Epithelial cell of proximal tubule (primary cell): ENCODE measurements around the gene AP1AR. TPM values are rescaled to one million over a fixed set of nuclear protein-coding genes. Genes with fewer than 3 reads are reported as not detected.
A peak's percentile ranks its signal among the peaks of the same experiment; 100 is the strongest.

ENCODE experiments used
- DNase-seq: peaks from one replicate; pipeline ENCODE4 v3.0.0-alpha.2; 2011; ENCODE audit warnings: low read depth
- H3K4me3 ChIP-seq: 2 replicates; pipeline ENCODE4 v1.5.1; 2011; ENCODE audit warnings: low read depth, mild to moderate bottlenecking, low read length
- CTCF ChIP-seq: conservative IDR thresholded peaks from 2 replicates; pipeline ENCODE4 v1.5.1; 2012; ENCODE audit warnings: low read depth, mild to moderate bottlenecking, low read length
- total RNA-seq: library from RNA; depleted of rRNA; stranded (reverse); fragments of >200 nt; gene quantifications from 2 replicates; pipeline ENCODE4 v1.2.3, GENCODE V29; 2015

AP1AR gene
- total RNA-seq, 1 donor from 2014 or later, result 19.1 TPM

- no peak for DNase-seq
- TF ChIP-seq CTCF, result no peak
Observed at GRCh38 chr4:112251019-112251643, 19.5 kb downstream of the AP1AR start.

GRCh38 chr4:112252234-112252633 is 20.6 kb downstream of the AP1AR start:
- no peak for TF ChIP-seq CTCF
- H3K4me3 ChIP-seq, result no peak overlapping the region
- no peak for DNase-seq

More at GRCh38 chr4:112251019-112251643, 19.5 kb downstream of the AP1AR start:
- no peak overlapping the region for H3K4me3 ChIP-seq

GRCh38 chr4:112253382-112254000 is 21.9 kb downstream of the AP1AR start:
- TF ChIP-seq CTCF, result no peak
- H3K4me3 ChIP-seq, result no peak overlapping the region
- DNase-seq, result no peak

GRCh38 chr4:112257098-112257497 is 25.5 kb downstream of the AP1AR start:
- H3K4me3 ChIP-seq, result no peak overlapping the region
- DNase-seq, result no peak
- TF ChIP-seq CTCF, result no peak

GRCh38 chr4:112266823-112267222 is 35.2 kb downstream of the AP1AR start:
- no peak overlapping the region for H3K4me3 ChIP-seq
- TF ChIP-seq CTCF, result peak; percentile 58
- no peak for DNase-seq

GRCh38 chr4:112270051-112270450 is 38.5 kb downstream of the AP1AR start:
- DNase-seq, result no peak
- no peak for TF ChIP-seq CTCF
- H3K4me3 ChIP-seq, result no peak overlapping the region
